Amniotic stem cell (primary cell): Measurements from ENCODE around the gene GAB1.
A peak's percentile ranks its signal among the peaks of the same experiment; 100 is the strongest.

Source experiments
- DNase-seq: peaks from one replicate; lab custom pipeline; 2025; lab: John Stamatoyannopoulos, UW

Gene GAB1

GRCh38 chr4:143389579-143390195 lies 53.0 kb downstream of the GAB1 start:
- no peak for DNase-seq

GRCh38 chr4:143390764-143391163 lies 54.1 kb downstream of the GAB1 start:
- no peak for DNase-seq

GRCh38 chr4:143391261-143391660 lies 54.6 kb downstream of the GAB1 start:
- DNase-seq = no peak

- no peak for DNase-seq
Measured at GRCh38 chr4:143391895-143392294, 55.2 kb downstream of the GAB1 start.

- DNase-seq = no peak
Measured at GRCh38 chr4:143393195-143393594, 56.5 kb downstream of the GAB1 start.

GRCh38 chr4:143394739-143395453 lies 58.2 kb downstream of the GAB1 start:
- DNase-seq = no peak

- DNase-seq = no peak
Measured at GRCh38 chr4:143396695-143397094, 60.0 kb downstream of the GAB1 start.

- DNase-seq = peak; percentile 26
Measured at GRCh38 chr4:143397335-143397734, 60.7 kb downstream of the GAB1 start.

- DNase-seq = no peak
Measured at GRCh38 chr4:143397887-143398286, 61.2 kb downstream of the GAB1 start.

- DNase-seq = no peak
Measured at GRCh38 chr4:143399113-143399949, 62.7 kb downstream of the GAB1 start.

- DNase-seq = no peak
Measured at GRCh38 chr4:143400082-143400481, 63.4 kb downstream of the GAB1 start.

- DNase-seq = no peak
Measured at GRCh38 chr4:143402776-143403552, 66.3 kb downstream of the GAB1 start.

GRCh38 chr4:143403553-143403820 lies 66.8 kb downstream of the GAB1 start:
- no peak for DNase-seq

- no peak for DNase-seq
Measured at GRCh38 chr4:143404555-143404954, 67.9 kb downstream of the GAB1 start.

- no peak for DNase-seq
Measured at GRCh38 chr4:143405075-143405730, 68.5 kb downstream of the GAB1 start.

- no peak for DNase-seq
Measured at GRCh38 chr4:143406523-143406922, 69.8 kb downstream of the GAB1 start.

GRCh38 chr4:143407474-143407873 lies 70.8 kb downstream of the GAB1 start:
- DNase-seq = no peak

- no peak for DNase-seq
Measured at GRCh38 chr4:143407888-143408287, 71.2 kb downstream of the GAB1 start.

GRCh38 chr4:143410015-143410414 lies 73.3 kb downstream of the GAB1 start:
- no peak for DNase-seq

- no peak for DNase-seq
Measured at GRCh38 chr4:143411527-143412419, 75.1 kb downstream of the GAB1 start.

GRCh38 chr4:143412420-143412758 lies 75.7 kb downstream of the GAB1 start:
- no peak for DNase-seq
